ENCODE results near the gene GSG1L. TPM values are rescaled to one million over a fixed set of nuclear protein-coding genes. Genes with fewer than 3 reads are reported as not detected.

GSG1L gene
- total RNA-seq, 2 experiments from 2014 or later = not detected

- ChIA-PET CTCF (no interaction called here), POLR2A (no interaction called here)
- ATAC-seq (no peak), DNase-seq (no peak)
- Mint-ChIP-seq H3K36me3 (ENCODE audit: low read depth) (no peaks in the 10 kb centered on the region), H3K4me1 (no peaks in the 10 kb centered on the region), H3K9me3 (ENCODE audit: low read depth) (no peaks in the 10 kb centered on the region), H3K27ac (no peak overlapping the region), H3K27me3 (peaks cover 14% of the 10 kb centered on the region), H3K4me3 (no peak overlapping the region)
- intact Hi-C loops (cut with DNase I, micrococcal nuclease) = no loop called here
Observed at GRCh38 chr16:28010671-28011070, 52.8 kb downstream of the GSG1L start.

DNA sequence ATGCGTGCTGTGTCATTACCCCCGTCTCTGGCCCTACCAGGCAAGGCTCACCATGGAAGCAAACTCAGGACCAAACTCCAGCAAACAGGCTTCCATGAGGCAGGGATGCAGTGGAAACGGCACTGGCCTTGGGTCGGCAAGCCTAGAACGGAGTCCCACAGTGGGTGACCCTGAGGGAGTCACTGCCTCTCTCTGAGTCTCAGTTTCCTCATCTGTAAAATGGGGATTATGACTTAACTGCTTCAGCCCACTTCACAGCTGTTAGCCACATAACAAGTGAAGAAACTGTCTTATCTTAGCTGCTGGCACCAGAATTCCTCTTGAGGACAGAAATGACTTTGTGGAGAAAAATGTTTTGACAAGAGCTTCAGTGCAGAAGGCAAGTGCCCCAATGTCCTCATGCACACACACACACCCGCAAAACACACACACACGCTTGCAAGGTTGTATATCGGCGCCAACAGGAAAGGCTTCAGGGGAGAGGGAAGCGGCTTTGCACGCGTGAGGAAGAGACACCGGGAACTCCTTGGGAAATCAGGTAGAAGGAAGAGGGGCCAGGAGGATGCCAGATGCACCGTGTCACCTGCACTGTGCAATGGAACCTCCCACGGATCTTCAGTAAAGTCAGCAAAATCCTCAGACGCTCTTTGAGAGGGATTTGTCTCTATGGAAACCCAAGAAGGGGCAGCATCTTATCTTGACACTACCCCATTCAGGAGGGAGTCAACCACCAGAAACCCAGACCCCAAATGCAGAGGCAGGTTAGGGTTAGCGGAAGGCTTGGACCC, 53.7 kb downstream of the GSG1L start:
- POLR2A ChIA-PET = no interaction called here
- H3K4me1 Mint-ChIP-seq = no peaks in the 10 kb centered on the region
- intact Hi-C loops (cut with DNase I, micrococcal nuclease) = no loop called here
- CTCF ChIA-PET = no interaction called here
- no peak overlapping the region for H3K27ac Mint-ChIP-seq
- peaks cover 14% of the 10 kb centered on the region for H3K27me3 Mint-ChIP-seq
- no peak overlapping the region for H3K4me3 Mint-ChIP-seq
- ATAC-seq (no peak), DNase-seq (no peak)
- H3K9me3 Mint-ChIP-seq (ENCODE audit: low read depth) = no peaks in the 10 kb centered on the region
- H3K36me3 Mint-ChIP-seq (ENCODE audit: low read depth) = no peaks in the 10 kb centered on the region

- CTCF ChIA-PET = no interaction called here
- H3K36me3 Mint-ChIP-seq (ENCODE audit: low read depth) = no peaks in the 10 kb centered on the region
Observed at GRCh38 chr16:28003923-28004322, 59.6 kb downstream of the GSG1L start.

DNA sequence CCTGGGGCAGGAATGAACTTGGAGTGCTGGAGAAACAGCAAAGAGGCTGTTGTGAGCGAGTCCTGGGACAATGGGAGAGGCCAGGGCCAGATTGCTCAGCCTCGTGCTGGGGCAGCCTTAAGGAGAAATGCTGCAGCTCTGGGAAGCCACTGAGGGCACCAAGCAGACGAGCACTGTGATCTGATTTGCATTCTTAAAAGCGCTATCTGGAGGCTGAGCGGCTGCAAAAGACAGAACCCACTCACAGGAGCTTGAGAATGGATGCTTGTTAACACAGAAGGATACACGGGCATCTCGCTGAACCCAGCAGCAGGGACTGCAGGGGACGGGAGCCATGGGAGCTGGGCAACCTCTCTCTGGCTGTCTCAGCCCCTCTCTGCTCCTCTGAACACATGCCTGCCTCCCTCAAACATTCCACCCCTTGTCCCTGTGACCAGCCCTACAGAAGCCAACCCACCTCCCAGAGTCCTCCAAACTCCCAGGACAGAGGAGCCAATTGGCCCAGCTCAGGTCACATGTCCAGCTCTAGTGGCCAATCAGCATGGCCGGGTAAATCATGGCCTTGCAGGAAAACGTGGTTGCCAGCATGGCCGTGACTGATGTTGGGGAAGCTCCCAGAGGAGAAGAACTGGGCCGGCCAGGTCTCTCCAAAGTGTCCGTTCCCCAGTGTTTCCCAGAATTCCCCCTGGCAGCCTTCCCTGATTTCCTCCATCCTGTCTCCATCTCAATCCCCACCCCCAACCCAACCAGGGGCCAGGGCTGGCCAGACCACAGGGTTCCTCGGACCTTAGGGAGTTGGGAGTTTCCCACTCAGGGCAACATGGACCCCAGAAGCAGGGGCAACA, 60.3 kb downstream of the GSG1L start:
- intact Hi-C loops (cut with DNase I, micrococcal nuclease) = no loop called here
- no peak overlapping the region for H3K4me3 Mint-ChIP-seq
- no peaks in the 10 kb centered on the region for H3K9me3 Mint-ChIP-seq (ENCODE audit: low read depth)
- peaks cover under 1% of the 10 kb centered on the region for H3K27me3 Mint-ChIP-seq
- ATAC-seq = no peak
- POLR2A ChIA-PET = no interaction called here
- H3K4me1 Mint-ChIP-seq = no peaks in the 10 kb centered on the region
- DNase-seq = no peak
- H3K27ac Mint-ChIP-seq = no peak overlapping the region
- CTCF ChIA-PET = interaction anchor here (0.8 kb wide), 1 partner anchor 67 kb away, joined by 3 read pairs; no protein-coding TSS in a partner anchor
- H3K36me3 Mint-ChIP-seq (ENCODE audit: low read depth) = no peaks in the 10 kb centered on the region

More at GRCh38 chr16:28003923-28004322, 59.6 kb downstream of the GSG1L start:
- intact Hi-C loops (cut with DNase I, micrococcal nuclease) = no loop called here
- no peak for ATAC-seq
- POLR2A ChIA-PET = interaction anchor here (0.6 kb wide), 1 partner anchor 247 kb away, joined by 3 read pairs; no protein-coding TSS in a partner anchor
- Mint-ChIP-seq H3K9me3 (ENCODE audit: low read depth) (no peaks in the 10 kb centered on the region), H3K27me3 (peaks cover 2% of the 10 kb centered on the region), H3K4me3 (no peak overlapping the region), H3K4me1 (no peaks in the 10 kb centered on the region), H3K27ac (no peak overlapping the region)
- DNase-seq = no peak

GRCh38 chr16:28001642-28002041, 61.9 kb downstream of the GSG1L start:
- CTCF ChIA-PET = no interaction called here
- intact Hi-C loops (cut with DNase I, micrococcal nuclease) = no loop called here
- H3K4me3 Mint-ChIP-seq = no peak overlapping the region
- ATAC-seq = no peak
- no peaks in the 10 kb centered on the region for H3K9me3 Mint-ChIP-seq (ENCODE audit: low read depth)
- no peaks in the 10 kb centered on the region for H3K27me3 Mint-ChIP-seq
- no peak overlapping the region for H3K27ac Mint-ChIP-seq
- no peak for DNase-seq
- H3K36me3 Mint-ChIP-seq (ENCODE audit: low read depth) = no peaks in the 10 kb centered on the region
- no peaks in the 10 kb centered on the region for H3K4me1 Mint-ChIP-seq
- POLR2A ChIA-PET = no interaction called here

- ATAC-seq = no peak
- Mint-ChIP-seq H3K4me1 (peaks cover under 1% of the 10 kb centered on the region), H3K27ac (no peak overlapping the region), H3K4me3 (no peak overlapping the region), H3K27me3 (no peaks in the 10 kb centered on the region), H3K36me3 (ENCODE audit: low read depth) (no peaks in the 10 kb centered on the region), H3K9me3 (ENCODE audit: low read depth) (no peaks in the 10 kb centered on the region)
- ChIA-PET CTCF (no interaction called here), POLR2A (no interaction called here)
- DNase-seq = no peak
- intact Hi-C loops (cut with DNase I, micrococcal nuclease) = no loop called here
Observed at GRCh38 chr16:28001184-28001583, 62.3 kb downstream of the GSG1L start.

- no peak overlapping the region for H3K27ac Mint-ChIP-seq
- H3K9me3 Mint-ChIP-seq (ENCODE audit: low read depth) = no peaks in the 10 kb centered on the region
- H3K4me3 Mint-ChIP-seq = no peak overlapping the region
- ATAC-seq = no peak
- intact Hi-C loops (cut with DNase I, micrococcal nuclease) = no loop called here
- DNase-seq = no peak
- POLR2A ChIA-PET = interaction anchor here (0.6 kb wide), 1 partner anchor 13 kb away, joined by 7 read pairs; no protein-coding TSS in a partner anchor
- H3K27me3 Mint-ChIP-seq = no peaks in the 10 kb centered on the region
- CTCF ChIA-PET = no interaction called here
- peaks cover 3% of the 10 kb centered on the region for H3K4me1 Mint-ChIP-seq
- no peaks in the 10 kb centered on the region for H3K36me3 Mint-ChIP-seq (ENCODE audit: low read depth)
Observed at GRCh38 chr16:28000314-28001169, 63.0 kb downstream of the GSG1L start.

DNA sequence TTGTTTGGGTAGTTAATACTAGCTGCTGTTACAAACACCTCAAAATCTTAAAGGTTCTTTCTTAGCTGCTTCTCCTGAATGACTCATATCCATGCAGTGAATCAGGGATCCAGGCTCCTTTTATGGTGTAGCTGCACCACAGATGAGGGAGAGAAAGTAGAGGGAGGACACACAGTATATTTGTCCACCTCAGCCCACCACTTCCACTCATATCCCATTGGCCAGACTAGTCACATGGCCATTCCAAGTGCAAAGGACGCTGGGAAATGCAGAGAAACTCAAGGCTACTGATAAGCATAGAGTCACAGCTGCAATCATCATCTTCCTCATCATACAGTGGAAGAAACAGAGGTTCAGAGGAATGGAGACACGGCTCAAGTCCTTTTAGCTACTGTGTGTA, 63.8 kb downstream of the GSG1L start:
- intact Hi-C loops (cut with DNase I, micrococcal nuclease) = no loop called here
- CTCF ChIA-PET = interaction anchor here (0.5 kb wide), 1 partner anchor 329 kb away, joined by 3 read pairs; no protein-coding TSS in a partner anchor

GRCh38 chr16:27995378-27995777, 68.1 kb downstream of the GSG1L start:
- intact Hi-C loops (cut with DNase I, micrococcal nuclease) = no loop called here
- Mint-ChIP-seq H3K4me3 (no peak overlapping the region), H3K4me1 (peaks cover 10% of the 10 kb centered on the region), H3K36me3 (ENCODE audit: low read depth) (no peaks in the 10 kb centered on the region), H3K27ac (no peak overlapping the region), H3K27me3 (no peaks in the 10 kb centered on the region), H3K9me3 (ENCODE audit: low read depth) (peaks cover 2% of the 10 kb centered on the region)
- POLR2A ChIA-PET = no interaction called here
- no peak for DNase-seq
- CTCF ChIA-PET = no interaction called here
- no peak for ATAC-seq

More for the DNA sequence above, 63.8 kb downstream of the GSG1L start:
- H3K4me1 Mint-ChIP-seq = peaks cover 10% of the 10 kb centered on the region
- no peaks in the 10 kb centered on the region for H3K36me3 Mint-ChIP-seq (ENCODE audit: low read depth)
- no peaks in the 10 kb centered on the region for H3K27me3 Mint-ChIP-seq
- ATAC-seq (peak; percentile 42), DNase-seq (no peak)
- no peak overlapping the region for H3K4me3 Mint-ChIP-seq
- no peak overlapping the region for H3K27ac Mint-ChIP-seq
- POLR2A ChIA-PET = no interaction called here
- H3K9me3 Mint-ChIP-seq (ENCODE audit: low read depth) = no peaks in the 10 kb centered on the region

GRCh38 chr16:27994686-27995085, 68.8 kb downstream of the GSG1L start:
- Mint-ChIP-seq H3K27me3 (no peaks in the 10 kb centered on the region), H3K36me3 (ENCODE audit: low read depth) (no peaks in the 10 kb centered on the region), H3K9me3 (ENCODE audit: low read depth) (peaks cover 2% of the 10 kb centered on the region), H3K4me1 (peaks cover 10% of the 10 kb centered on the region), H3K27ac (no peak overlapping the region), H3K4me3 (no peak overlapping the region)
- ChIA-PET POLR2A (no interaction called here), CTCF (no interaction called here)
- intact Hi-C loops (cut with DNase I, micrococcal nuclease) = loop anchor here in 1 of 2 experiments (5.0 kb wide), 1 partner anchor 223 kb away; no protein-coding TSS in a partner anchor
- DNase-seq = no peak
- no peak for ATAC-seq

GRCh38 chr16:27993587-27993986, 69.9 kb downstream of the GSG1L start:
- H3K4me1 Mint-ChIP-seq = peaks cover 10% of the 10 kb centered on the region
- CTCF ChIA-PET = no interaction called here
- no peak overlapping the region for H3K27ac Mint-ChIP-seq
- H3K4me3 Mint-ChIP-seq = no peak overlapping the region
- POLR2A ChIA-PET = no interaction called here
- intact Hi-C loops (cut with DNase I, micrococcal nuclease) = loop anchor here in 1 of 2 experiments (5.0 kb wide), 1 partner anchor 224 kb away; no protein-coding TSS in a partner anchor
- H3K9me3 Mint-ChIP-seq (ENCODE audit: low read depth) = peaks cover 2% of the 10 kb centered on the region
- H3K27me3 Mint-ChIP-seq = no peaks in the 10 kb centered on the region
- ATAC-seq = no peak
- H3K36me3 Mint-ChIP-seq (ENCODE audit: low read depth) = no peaks in the 10 kb centered on the region
- no peak for DNase-seq

All from activated CD4-positive, alpha-beta T cell treated with anti-CD3 and anti-CD28 coated beads for 36 hours (primary cell).